NCI-H2227 treated with DMSO at 0.1 percent for 48 hours (cell line): Measurements from ENCODE around the gene NEUROG1.
"Not testable (repeated sequence)": the region's sequence is repeated elsewhere in the genome, so short reads cannot be mapped to it uniquely, and the experiment has no call there.

Experiments
- DNase-seq: peaks from one replicate; lab custom pipeline; 2025; lab: John Stamatoyannopoulos, UW

NEUROG1 gene

DNA sequence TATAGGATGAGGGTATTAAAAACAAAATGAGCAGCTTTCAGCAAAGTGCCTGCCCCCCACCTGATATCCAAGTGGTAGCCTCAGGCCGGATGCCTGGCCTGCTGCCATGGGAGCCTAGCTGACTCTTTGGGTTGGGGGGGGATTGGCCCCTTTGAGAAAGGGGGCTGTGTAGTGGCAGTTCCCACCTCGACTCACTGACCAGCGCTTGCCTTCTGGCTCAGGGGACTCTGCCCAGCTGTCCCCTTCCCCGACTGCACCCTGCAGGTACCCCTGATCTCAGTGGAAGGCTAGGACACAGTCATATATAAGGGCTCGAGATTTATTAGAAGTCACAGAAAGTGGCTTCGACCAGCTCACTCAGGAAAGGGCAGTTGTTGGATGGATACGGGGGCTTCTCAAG, 1.5 kb upstream of the NEUROG1 start:
- no peak for DNase-seq

- DNase-seq = no peak
Measured at GRCh38 chr5:135535420-135535819, 344 bp downstream of the NEUROG1 start.

DNA sequence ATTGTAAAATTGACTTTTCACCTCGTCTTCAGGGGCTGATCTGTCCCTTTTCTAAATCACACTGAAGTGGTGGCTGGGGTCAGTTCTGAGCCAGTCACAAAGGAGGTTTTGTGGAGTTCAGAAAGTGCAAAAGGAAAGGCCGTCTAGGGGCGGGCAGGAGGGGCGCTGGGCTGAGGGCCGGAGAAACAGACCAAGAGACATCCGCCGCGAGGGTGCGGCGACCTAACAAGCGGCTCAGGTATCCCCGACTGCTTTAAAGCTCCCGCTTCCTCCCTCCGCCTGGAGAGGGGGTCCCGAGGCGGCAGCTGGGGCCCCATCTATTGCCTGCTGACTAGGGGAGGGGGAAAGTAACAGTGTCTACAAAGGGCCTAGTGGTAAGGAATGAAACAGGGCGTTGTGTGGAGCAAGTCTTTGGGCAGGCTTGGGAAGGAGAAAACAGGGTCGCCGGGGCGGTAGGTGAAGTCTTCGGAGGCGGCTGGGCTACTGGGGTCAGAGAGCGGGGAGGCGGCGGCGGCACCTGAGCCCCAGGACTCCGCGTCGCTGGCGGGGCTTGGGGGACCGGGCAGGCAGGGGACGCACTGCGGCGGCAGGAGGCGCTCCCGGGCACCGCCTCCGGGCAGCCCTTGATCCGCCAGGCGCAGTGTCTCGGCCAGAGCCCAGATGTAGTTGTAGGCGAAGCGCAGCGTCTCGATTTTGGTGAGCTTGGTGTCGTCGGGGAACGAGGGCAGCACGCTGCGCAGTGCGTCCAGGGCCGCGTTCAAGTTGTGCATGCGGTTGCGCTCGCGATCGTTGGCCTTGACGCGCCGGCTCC, 950 bp downstream of the NEUROG1 start:
- DNase-seq = no peak

DNA sequence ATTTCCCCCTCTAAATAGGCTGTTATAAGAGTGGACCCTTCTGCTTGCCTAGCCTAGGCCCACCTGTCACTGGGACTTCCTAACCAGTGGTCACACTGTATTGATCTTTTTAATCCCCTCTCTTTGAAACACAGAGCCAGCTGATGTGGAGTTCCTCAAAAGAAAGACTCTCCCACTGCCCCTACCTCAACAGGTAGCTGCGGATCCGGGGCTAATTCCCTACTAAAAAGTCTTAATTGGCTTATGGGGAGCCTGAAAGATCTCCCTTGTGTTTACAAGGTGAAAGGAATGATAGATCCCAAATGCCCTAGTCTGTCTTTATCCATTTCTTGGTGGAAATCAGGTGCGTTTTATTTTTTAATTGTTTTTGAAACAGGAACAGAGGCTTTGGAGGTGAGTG, 2.0 kb downstream of the NEUROG1 start:
- no peak for DNase-seq

GRCh38 chr5:135533334-135533733, 2.4 kb downstream of the NEUROG1 start:
- DNase-seq = no peak

- DNase-seq = not testable (repeated sequence)
Measured at GRCh38 chr5:135529576-135529975, 6.2 kb downstream of the NEUROG1 start.

DNA sequence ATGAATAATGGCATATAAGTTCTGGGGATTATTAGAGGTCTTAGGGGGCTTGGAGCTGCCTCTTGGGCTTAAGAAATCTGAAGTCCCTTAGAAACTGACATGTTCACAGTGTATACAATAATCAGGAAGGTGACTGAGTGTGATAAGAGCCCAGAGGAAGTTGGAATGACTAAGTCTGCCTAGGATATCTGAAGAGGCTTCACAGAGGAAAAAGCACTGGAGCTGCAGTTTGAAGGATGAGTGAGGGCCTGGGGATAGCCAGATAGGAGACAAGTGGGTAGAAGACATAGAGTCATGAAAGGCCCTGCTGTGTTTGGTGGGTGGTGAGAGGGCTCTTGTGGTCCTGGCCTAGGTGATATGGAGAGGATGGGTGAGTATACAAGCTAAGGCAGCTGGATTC, 8.8 kb downstream of the NEUROG1 start:
- no peak for DNase-seq

DNA sequence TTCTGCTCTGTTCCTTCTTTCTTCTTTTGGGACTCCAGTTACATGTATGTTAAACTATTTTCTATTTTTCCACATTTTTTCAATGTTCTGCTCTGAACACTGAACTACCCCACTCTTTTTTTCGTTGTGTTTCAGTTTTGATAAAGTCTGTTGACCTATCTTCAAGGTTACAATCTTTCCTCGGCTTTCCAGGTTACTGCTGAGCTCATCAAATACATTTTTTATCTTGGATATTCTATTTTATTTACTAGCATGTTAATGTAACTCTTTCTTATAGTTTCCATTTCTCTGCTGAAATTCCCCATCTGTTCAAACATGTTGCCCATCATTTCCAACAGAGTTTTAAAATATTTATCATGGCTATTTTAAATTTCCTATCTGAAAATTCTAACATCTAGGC, 13.8 kb downstream of the NEUROG1 start:
- DNase-seq = no peak

- no peak for DNase-seq
Measured at GRCh38 chr5:135517631-135518030, 18.1 kb downstream of the NEUROG1 start.

- DNase-seq = no peak
Measured at GRCh38 chr5:135514116-135514515, 21.6 kb downstream of the NEUROG1 start.

GRCh38 chr5:135511761-135512575, 23.8 kb downstream of the NEUROG1 start:
- no peak for DNase-seq

GRCh38 chr5:135509995-135510394, 25.8 kb downstream of the NEUROG1 start:
- no peak for DNase-seq

- peak; percentile 39 for DNase-seq
Measured at GRCh38 chr5:135508496-135509005, 27.2 kb downstream of the NEUROG1 start.

GRCh38 chr5:135505973-135506372, 29.8 kb downstream of the NEUROG1 start:
- DNase-seq = no peak

DNA sequence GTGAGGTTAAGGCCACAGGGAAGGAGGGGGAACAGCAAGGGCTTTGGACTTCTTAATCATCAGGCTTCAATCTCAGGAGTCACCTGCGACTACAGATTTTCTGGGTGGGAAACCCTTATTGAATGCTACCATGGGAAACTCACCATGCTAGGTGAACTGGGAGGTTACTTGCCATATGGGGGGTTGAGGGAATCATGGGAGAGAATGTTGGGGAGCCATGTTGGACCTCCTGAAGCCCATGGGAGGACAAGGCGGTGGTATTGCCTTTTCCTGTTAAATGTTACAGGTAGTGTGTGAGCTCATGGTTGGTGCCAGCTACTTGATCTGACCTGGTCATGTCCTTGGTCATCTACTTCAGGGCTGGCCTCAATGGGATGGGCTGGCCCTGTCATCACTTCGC, 31.4 kb downstream of the NEUROG1 start:
- DNase-seq = no peak

DNA sequence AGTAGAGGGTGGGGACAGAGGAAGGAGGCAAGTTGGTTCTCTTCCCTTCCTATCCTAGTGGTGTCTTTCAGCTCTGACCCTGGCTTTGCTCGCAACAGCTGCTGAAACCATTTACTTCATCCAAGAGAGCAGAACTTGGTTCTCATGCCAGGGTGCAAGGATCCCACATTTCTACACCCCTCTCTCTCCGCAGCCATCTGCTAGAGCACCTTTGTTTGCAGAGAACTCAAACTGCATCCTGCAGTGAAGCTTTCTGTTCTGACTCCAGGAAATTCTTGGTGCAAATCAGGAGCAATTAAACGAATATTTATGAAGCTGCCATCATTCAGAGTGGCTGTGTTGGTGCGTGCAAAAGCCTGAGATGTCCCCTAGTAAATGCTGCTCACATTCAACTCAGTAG, 31.9 kb downstream of the NEUROG1 start:
- no peak for DNase-seq

DNA sequence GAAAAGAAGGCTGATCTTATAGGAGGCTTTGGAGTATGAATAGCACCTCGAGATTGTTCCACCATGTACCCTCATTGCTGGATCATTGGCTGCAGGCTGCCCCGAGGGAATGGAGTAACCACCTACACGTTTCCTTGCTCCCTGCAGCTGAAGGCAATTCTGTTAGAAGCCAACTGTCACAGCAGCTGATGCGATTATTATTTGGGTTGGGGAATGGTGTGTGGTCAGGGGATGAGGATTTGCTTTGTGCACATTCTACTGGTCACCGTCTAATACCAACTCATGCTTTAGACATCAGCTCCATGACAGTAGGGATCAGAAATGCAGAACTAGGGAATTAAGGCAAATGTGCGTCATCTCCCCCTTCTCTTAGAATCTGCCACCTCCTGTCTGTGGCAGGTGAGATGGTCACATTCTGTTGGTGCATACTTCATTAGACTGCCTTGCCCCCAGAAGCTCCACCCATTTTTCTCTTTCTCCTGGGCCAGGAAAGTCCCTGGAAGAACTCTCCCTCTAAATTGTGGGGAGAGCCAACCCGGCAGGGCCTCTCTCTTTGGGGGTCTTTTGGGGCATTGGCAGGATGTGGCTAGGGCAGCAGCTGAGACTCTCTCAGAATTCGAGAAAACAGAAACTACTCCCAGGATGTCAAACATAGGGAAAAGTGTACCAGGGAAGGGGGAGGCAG, 32.8 kb downstream of the NEUROG1 start:
- DNase-seq = no peak

DNA sequence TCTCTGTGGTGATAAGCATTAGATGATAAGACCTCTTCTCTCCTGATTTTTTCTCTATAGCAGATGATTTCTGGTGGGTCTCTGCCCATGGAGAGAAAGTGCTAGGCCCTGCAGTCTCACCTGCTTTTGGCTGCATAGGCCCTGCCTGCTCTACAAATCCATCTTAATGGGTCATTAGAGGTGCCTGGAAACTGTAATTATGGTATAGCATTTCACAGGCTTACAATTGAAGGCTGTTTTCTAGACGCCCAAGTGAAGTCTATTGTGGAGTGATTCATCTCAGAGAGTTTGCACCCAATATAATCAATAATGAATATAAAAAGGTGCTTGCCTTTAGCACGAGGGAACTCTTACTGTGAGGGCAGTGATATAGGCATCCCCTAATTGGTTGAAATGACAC, 33.8 kb downstream of the NEUROG1 start:
- DNase-seq = peak; percentile 41

GRCh38 chr5:135498637-135498995, 37.1 kb downstream of the NEUROG1 start:
- no peak for DNase-seq

- no peak for DNase-seq
Measured at GRCh38 chr5:135497971-135498636, 37.7 kb downstream of the NEUROG1 start.

DNA sequence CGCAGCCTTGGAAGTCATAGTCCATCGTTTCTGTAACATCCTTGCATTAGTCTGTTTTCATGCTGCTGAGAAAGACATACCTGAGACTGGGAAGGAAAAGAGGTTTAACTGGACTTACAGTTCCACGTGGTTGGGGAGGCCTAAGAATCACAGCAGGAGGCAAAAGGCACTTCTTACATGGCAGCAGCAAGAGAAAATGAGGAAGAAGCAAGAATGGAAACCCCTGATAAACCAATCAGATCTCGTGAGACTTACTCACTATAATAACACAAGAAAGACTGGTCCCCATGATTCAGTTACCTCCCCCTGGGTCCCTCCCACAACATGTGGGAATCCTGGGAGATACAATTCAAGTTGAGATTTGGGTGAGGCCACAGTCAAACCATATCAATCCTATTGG, 40.2 kb downstream of the NEUROG1 start:
- DNase-seq = not testable (repeated sequence)

GRCh38 chr5:135494196-135494595, 41.6 kb downstream of the NEUROG1 start:
- DNase-seq = no peak
